Measurements from ENCODE around the gene EREG.

GRCh38 chr4:74315376-74315775 lies 49.6 kb upstream of the EREG start:
- no peak for TF ChIP-seq POLR2AphosphoS5 (IDR thresholded peaks at IDR 0.05)
- no peak for TF ChIP-seq CTCF (IDR thresholded peaks at IDR 0.05 in 8 of 11, conservative IDR thresholded peaks at IDR 0.05 in 3 of 11)
- TF ChIP-seq POLR2A (IDR thresholded peaks at IDR 0.05): no peak

Measured in spleen (tissue), 7 donors.